ENCODE data around the gene CDA. TPM values are rescaled to one million over a fixed set of nuclear protein-coding genes. Genes with fewer than 3 reads are reported as not detected.
"Not testable (repeated sequence)": the region's sequence is repeated elsewhere in the genome, so short reads cannot be mapped to it uniquely, and the experiment has no call there.

The CDA gene
- total RNA-seq, 1 donor from 2014 or later: 6.0 TPM

DNA sequence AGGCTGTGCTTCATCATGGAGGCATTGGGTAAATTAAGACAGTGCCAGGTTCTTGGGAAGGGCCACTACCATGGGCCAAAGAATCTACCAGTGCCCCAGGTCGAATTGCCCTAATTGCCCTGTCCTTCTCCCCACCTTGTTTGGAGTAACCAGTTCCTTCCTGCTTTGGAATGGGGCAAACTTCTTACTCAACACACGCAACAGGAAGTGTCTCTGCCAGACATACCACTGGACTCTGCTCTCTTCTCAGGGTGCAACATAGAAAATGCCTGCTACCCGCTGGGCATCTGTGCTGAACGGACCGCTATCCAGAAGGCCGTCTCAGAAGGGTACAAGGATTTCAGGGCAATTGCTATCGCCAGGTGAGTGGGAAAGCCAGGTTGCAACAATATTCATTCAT lies 15.8 kb downstream of the CDA start:
- H3K4me3 ChIP-seq (ENCODE audit: low read depth, low read length): no peak overlapping the region
- DNase-seq (ENCODE audit: low read depth): no peak
- TF ChIP-seq, protein P1, sequence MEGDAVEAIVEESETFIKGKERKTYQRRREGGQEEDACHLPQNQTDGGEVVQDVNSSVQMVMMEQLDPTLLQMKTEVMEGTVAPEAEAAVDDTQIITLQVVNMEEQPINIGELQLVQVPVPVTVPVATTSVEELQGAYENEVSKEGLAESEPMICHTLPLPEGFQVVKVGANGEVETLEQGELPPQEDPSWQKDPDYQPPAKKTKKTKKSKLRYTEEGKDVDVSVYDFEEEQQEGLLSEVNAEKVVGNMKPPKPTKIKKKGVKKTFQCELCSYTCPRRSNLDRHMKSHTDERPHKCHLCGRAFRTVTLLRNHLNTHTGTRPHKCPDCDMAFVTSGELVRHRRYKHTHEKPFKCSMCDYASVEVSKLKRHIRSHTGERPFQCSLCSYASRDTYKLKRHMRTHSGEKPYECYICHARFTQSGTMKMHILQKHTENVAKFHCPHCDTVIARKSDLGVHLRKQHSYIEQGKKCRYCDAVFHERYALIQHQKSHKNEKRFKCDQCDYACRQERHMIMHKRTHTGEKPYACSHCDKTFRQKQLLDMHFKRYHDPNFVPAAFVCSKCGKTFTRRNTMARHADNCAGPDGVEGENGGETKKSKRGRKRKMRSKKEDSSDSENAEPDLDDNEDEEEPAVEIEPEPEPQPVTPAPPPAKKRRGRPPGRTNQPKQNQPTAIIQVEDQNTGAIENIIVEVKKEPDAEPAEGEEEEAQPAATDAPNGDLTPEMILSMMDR (conservative IDR thresholded peaks at IDR 0.05; ENCODE audit: low read depth, low read length): no peak

DNA sequence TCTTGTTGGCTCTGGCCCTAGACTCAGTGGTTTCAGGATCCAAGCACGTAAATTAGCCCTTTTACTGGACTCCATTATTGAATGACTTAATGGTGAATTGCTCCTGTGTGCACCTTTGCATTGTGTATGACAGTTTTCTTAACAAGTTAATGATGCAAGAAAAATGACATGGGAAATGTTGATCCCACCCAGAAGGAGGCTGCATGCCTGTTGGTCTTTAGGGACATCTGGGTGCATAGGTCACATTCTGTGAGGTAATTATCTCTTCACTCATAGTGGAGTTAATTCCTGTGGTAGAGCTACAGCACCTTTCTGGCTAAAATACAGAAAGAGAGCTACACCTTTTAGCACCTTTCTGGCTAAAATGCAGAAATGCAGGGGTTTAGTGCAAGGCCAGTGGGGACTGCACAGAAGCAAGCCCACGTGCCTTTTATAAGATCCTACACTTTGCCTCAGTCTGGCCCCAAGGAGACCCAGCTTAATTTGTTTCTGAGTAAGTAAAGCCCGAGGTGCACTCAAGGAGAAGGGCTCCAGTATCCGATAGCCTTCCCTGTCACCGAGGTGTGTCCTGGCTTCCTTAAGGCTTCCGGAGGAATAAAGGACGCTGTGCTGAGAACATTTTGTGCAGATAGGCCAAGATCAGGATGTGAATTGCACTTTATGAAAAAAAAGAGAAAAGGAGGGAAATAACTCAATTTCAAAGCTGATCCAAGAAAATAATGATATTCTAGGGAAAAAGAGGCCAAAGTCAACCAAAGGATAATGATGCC lies 18.1 kb downstream of the CDA start:
- not testable (repeated sequence) for H3K4me3 ChIP-seq (ENCODE audit: low read depth, low read length); DNase-seq (ENCODE audit: low read depth)

DNA sequence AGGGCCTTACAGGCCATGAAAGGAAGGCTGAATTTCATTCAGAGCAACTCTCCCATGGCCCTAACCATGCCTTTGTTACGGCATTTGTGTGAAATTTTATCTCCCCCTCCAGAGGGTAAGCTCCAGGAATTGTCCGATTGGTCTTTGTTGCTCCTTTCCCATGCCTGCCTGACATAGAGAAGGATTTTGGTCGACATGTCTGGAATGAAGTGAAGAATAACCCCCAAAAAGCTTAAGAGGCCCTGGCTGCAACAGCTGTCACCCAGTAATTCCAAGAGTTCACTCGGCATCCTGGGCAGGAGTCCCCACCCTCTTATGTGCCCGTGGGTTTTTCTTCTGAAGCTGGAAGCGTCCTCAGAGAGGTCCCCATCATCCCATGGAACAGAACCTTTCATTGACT lies 20.6 kb downstream of the CDA start:
- no peak for DNase-seq (ENCODE audit: low read depth)
- no peak overlapping the region for H3K4me3 ChIP-seq (ENCODE audit: low read depth, low read length)
- TF ChIP-seq, protein P1 (conservative IDR thresholded peaks at IDR 0.05; ENCODE audit: low read depth, low read length): no peak

DNA sequence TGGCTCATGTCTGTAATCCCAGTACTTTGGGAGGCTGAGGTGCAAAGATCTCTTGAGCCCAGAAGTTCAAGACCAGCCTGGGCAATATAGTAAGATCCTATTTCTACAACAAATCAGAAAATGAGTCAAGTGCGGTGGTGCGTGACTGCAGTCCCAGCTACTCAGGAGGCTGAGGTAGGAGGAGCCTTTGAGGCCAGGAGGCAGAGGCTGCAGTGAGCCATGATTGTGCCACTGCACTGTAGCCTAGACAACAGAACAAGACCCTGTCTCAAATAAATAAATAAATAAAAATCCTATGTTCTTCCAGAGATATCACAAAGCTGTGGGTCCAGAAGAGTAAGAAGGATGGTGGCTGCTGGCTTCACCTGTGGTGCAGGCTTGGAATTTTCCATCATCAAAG lies 22.1 kb downstream of the CDA start:
- H3K4me3 ChIP-seq (ENCODE audit: low read depth, low read length): no peak overlapping the region
- no peak for DNase-seq (ENCODE audit: low read depth)
- TF ChIP-seq, protein P1 (conservative IDR thresholded peaks at IDR 0.05; ENCODE audit: low read depth, low read length): no peak

DNA sequence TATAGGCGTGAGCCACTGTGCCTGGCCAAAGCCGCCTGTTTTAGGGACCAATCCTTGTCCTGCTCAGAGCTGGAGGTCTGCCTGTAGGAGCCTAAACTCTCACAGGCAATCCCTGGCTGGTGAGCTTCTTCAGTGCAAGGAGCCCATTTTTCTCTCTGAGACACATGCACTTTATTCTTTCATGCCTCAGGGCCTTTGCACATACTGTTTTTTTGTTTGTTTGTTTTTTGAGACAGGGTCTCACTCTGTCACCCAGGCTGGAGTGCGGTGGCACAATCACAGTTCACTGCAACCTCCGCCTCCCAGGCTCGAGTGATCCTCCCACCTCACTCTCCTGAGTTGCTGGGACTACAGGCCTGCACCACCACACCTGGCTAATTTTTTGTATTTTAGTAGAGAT lies 22.8 kb downstream of the CDA start:
- DNase-seq (ENCODE audit: low read depth): no peak
- H3K4me3 ChIP-seq (ENCODE audit: low read depth, low read length): no peak overlapping the region
- TF ChIP-seq, protein P1 (conservative IDR thresholded peaks at IDR 0.05; ENCODE audit: low read depth, low read length): no peak

DNA sequence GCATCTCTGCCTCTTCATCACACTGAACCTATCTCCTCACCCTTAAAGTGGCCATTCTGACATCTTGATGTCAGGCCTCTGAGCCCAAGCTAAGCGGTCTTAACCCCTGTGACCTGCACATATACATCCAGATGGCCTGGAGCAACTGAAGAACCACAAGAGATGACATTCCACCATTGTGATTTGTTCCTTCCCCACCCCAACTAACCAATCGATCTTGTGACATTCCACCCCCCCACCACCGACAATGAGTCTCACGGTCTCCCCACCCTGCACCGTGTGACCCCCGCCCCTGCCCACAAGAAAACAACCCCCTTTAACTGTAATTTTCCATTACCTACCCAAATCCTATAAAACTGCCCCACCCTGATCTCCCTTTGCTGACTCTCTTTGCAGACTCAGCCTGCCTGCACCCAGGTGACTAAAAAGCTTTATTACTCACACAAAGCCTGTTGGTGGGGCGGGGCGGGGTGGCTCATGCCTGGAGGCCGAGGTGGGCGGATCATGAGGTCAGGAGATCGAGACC lies 23.4 kb downstream of the CDA start:
- no peak for DNase-seq (ENCODE audit: low read depth)
- no peak overlapping the region for H3K4me3 ChIP-seq (ENCODE audit: low read depth, low read length)
- TF ChIP-seq, protein P1 (conservative IDR thresholded peaks at IDR 0.05; ENCODE audit: low read depth, low read length): no peak

DNA sequence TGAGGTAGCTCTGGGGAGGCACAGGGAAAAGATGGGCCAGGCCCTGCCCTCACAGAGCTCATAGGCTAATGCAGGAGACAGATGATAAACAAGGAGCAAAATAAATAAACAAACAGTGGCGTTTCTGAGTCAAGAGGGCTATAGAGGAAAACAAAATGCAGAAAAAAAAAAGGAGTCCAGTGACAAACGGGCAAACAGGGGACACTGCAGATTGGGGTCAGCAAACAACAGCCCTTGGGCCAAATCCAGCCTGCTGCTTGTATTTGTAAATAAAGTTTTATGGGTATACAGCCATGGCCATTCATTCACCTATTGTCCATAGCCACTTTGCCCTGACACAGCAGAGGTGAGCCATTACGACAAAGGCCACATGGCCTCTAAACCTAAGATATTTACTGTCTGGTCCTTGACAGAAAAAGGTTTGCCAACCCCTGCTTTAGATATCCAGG lies 25.3 kb downstream of the CDA start:
- no peak for DNase-seq (ENCODE audit: low read depth)
- H3K4me3 ChIP-seq (ENCODE audit: low read depth, low read length): no peak overlapping the region
- TF ChIP-seq, protein P1 (conservative IDR thresholded peaks at IDR 0.05; ENCODE audit: low read depth, low read length): no peak
